C4-2B (cell line): ENCODE data around the gene TTLL10.
"Not testable (repeated sequence)": the region's sequence is repeated elsewhere in the genome, so short reads cannot be mapped to it uniquely, and the experiment has no call there.

Experiments
- H3K27ac ChIP-seq: fragments of 450-650 bp; 2 replicates; pipeline ENCODE4 v1.5.1; 2017
- ZFX ChIP-seq: fragments of 450-650 bp; IDR thresholded peaks from 2 replicates; pipeline ENCODE4 v1.6.1; 2017
- TF ChIP-seq, protein P1 (sequence below): fragments of 450-650 bp; conservative IDR thresholded peaks from 2 replicates; pipeline ENCODE4 v1.5.1; 2017; ENCODE audit warnings: mild to moderate bottlenecking

Gene TTLL10

GRCh38 chr1:1183221-1183747 lies 9.6 kb downstream of the TTLL10 start:
- TF ChIP-seq, protein P1, sequence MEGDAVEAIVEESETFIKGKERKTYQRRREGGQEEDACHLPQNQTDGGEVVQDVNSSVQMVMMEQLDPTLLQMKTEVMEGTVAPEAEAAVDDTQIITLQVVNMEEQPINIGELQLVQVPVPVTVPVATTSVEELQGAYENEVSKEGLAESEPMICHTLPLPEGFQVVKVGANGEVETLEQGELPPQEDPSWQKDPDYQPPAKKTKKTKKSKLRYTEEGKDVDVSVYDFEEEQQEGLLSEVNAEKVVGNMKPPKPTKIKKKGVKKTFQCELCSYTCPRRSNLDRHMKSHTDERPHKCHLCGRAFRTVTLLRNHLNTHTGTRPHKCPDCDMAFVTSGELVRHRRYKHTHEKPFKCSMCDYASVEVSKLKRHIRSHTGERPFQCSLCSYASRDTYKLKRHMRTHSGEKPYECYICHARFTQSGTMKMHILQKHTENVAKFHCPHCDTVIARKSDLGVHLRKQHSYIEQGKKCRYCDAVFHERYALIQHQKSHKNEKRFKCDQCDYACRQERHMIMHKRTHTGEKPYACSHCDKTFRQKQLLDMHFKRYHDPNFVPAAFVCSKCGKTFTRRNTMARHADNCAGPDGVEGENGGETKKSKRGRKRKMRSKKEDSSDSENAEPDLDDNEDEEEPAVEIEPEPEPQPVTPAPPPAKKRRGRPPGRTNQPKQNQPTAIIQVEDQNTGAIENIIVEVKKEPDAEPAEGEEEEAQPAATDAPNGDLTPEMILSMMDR = no peak
- no peak for TF ChIP-seq ZFX
- no peak overlapping the region for H3K27ac ChIP-seq

GRCh38 chr1:1183833-1184775 lies 10.4 kb downstream of the TTLL10 start:
- TF ChIP-seq, protein P1 = no peak
- TF ChIP-seq ZFX = no peak
- H3K27ac ChIP-seq = no peak overlapping the region

DNA sequence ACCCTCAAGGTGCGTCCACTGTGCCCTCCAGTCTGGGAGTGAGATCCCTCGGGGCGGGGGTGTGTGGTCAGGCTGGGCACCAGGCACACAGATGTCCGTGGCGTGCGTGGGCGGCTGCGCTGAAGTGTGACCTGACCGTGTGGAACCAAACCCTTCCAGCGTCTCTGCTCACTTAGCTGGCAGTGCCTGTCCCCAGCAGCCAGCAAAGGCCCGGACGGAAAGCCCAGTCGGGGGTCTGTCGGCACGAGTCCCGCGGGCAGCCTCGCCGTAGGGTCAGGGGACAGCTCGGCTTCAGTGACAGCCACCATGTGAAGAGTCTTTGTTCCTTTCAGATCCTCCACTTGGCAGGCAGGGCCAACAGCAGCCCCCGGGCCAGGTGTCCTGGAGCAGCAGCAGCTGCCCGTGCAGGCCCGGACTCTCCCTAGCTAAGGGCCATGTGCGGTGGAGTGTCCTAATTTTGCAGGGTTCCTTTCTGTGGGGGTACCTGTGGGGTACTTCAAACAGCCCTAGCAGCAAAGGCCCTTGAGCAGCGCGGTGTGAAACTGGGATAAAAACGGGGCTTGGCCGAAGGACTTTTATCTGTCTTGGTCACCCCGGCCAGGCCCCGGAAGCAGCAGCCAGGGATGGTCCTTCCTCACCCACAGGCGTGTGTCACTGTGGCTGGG lies 11.6 kb downstream of the TTLL10 start:
- no peak for TF ChIP-seq ZFX
- TF ChIP-seq, protein P1 = no peak
- H3K27ac ChIP-seq = no peak overlapping the region

DNA sequence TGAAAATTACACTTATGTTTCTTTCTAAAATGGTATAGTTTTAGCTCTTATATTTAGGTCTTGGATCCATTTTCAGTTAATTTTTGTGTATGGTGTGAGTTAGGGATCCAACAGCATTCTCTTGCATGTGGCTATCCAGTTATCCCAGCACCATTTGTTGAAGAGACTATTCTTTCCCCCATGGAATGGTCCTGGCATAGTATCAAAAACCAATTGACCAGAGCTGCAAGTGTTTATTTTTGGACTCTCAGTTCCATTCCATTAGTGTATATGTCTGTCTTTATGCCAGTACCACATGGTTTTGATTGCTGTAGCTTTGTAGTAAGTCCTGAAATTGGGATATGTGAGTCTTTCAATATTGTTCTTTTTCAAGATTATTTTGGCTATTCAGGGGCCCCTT lies 14.3 kb downstream of the TTLL10 start:
- TF ChIP-seq ZFX = no peak
- TF ChIP-seq, protein P1 = no peak
- H3K27ac ChIP-seq = no peak overlapping the region

DNA sequence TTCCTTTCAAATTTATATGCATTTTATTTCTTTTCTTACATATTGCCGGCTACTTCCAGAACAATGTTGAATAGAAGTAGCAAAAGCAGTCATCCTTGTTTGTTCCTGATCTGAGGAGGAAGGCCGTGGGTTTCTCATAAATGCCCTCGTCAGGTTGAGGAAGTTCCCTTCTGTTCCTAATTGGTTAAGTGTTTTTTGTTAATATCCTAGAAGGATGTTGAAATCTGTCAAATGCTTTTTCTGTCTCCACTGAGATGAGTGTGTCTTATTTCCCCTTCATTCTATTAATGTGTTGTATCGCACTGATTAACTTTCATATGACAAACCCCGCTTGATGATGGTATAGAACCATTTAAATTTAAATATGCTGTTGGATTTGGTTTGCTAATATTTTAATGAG lies 15.4 kb downstream of the TTLL10 start:
- TF ChIP-seq ZFX = no peak
- TF ChIP-seq, protein P1 = no peak
- no peak overlapping the region for H3K27ac ChIP-seq

DNA sequence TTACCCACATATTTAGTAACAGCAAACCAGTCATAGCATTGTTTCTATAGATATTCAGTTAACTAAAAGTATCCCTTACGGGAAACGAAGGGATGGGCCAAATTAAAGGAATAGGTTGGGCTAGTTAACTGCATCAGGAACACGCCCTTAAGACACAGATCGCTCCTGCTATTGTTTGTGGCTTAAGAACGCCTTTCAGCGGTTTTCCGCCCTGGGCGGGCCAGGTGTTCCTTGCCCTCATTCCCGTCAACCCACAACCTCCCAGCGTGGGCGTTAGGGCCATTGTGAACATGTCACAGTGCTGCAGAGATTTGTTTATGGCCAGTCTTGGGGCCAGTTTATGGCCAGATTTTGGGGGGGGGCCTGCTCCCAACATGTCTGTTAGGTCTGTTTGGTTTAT lies 18.1 kb downstream of the TTLL10 start:
- TF ChIP-seq, protein P1 = no peak
- TF ChIP-seq ZFX = no peak
- no peak overlapping the region for H3K27ac ChIP-seq

- H3K27ac ChIP-seq = no peak overlapping the region
- TF ChIP-seq, protein P1 = no peak
- no peak for TF ChIP-seq ZFX
These were observed 21.0 kb downstream of the TTLL10 start for GRCh38 chr1:1194723-1195122.

DNA sequence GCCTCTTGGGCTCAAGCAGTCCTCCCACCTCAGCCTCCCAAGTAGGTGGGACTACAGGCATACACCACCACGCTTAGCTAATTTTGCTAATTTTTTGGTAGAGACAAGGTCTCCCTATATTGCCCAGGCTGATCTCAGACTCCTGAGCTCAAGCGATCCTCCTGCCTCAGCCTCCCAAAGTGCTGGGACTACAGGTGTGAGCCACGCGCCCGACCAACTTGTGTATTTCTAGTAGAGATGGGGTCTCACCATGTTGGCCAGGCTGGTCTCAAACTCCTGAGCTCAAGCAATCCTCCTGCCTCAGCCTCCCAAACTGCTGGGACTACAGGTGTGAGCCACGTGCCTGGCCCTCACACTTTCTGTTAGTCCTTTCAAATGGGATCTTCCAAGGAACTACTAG lies 22.0 kb downstream of the TTLL10 start:
- not testable (repeated sequence) for H3K27ac ChIP-seq
